SK-N-MC (cell line): Measurements from ENCODE around the gene RBMS1.

ENCODE experiments used
- DNase-seq: peaks from one replicate; pipeline ENCODE4 v3.0.0-alpha.2; 2011; ENCODE audit warnings: low read depth, low spot score
- H3K27ac ChIP-seq: fragments of 200-600 bp; sonication (generic); 2 replicates; pipeline ENCODE4 v1.5.1; 2016; ENCODE audit warnings: mixed run types
- H3K36me3 ChIP-seq: fragments of 200-600 bp; sonication (generic); 2 replicates; pipeline ENCODE4 v1.6.1; 2017; ENCODE audit warnings: antibody characterized with exemption, low read length, mixed read lengths; ENCODE audit not compliant: insufficient read depth
- H3K4me3 ChIP-seq: fragments of 200-600 bp; sonication (generic); 2 replicates; pipeline ENCODE4 v1.5.1; 2016
- H3K9ac ChIP-seq: fragments of 200-600 bp; sonication (generic); 2 replicates; pipeline ENCODE4 v1.8.0; 2017; ENCODE audit warnings: mixed run types, mixed read lengths; ENCODE audit not compliant: insufficient read length
- H3K9me3 ChIP-seq: fragments of 200-600 bp; sonication (generic); 2 replicates; pipeline ENCODE4 v1.6.1; 2017; ENCODE audit warnings: low read depth, mild to moderate bottlenecking, antibody characterized with exemption, low read length, moderate library complexity, mixed read lengths
- EZH2 ChIP-seq: fragments of 200-600 bp; sonication (generic); IDR thresholded peaks from one replicate; pipeline ENCODE4 v1.6.1; 2017; ENCODE audit warnings: antibody characterized with exemption
- FOXP2 ChIP-seq: optimal IDR thresholded peaks from 2 replicates; pipeline ENCODE3; 2011; ENCODE audit warnings: mild to moderate bottlenecking, moderate library complexity; ENCODE audit not compliant: insufficient read depth; ENCODE audit errors: extremely low read length, control extremely low read depth
- POLR2AphosphoS5 ChIP-seq: IDR thresholded peaks from 2 replicates; pipeline ENCODE4 v1.6.1; 2012; ENCODE audit warnings: mild to moderate bottlenecking, low read depth, low read length, borderline replicate concordance

The RBMS1 gene

DNA sequence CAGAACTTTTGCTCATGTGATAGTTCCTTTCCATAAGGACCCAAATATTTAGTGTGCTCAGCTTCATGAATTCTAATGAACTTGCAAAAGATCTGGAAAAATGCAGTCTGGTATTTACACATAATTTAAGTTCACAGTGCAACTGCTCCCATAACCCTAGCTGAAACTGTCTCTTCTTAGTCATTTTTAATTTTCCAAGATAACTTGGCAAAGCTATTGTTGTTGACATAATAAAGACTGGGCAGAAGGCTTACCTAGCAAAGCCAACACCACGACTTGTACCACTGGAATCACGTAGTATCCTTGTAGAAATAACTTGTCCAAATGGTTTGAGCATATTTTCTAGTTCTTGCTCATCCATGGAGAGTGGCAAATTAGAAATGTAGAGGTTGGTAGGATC, 190.5 kb downstream of the RBMS1 start:
- H3K4me3 ChIP-seq = no peak overlapping the region
- no peaks in the 10 kb centered on the region for H3K9me3 ChIP-seq
- DNase-seq = no peak
- H3K36me3 ChIP-seq = peaks cover 15% of the 10 kb centered on the region; the same call in 1 of the 2 replicates
- no peak overlapping the region for H3K27ac ChIP-seq
- H3K9ac ChIP-seq = no peak overlapping the region
- TF ChIP-seq EZH2 = no peak
- TF ChIP-seq POLR2AphosphoS5 = no peak
- TF ChIP-seq FOXP2 = no peak

- TF ChIP-seq POLR2AphosphoS5 (no peak), FOXP2 (no peak), EZH2 (no peak)
- peaks cover 18% of the 10 kb centered on the region; the same call in 1 of the 2 replicates for H3K36me3 ChIP-seq
- no peak overlapping the region for H3K4me3 ChIP-seq
- H3K27ac ChIP-seq = no peak overlapping the region
- no peak for DNase-seq
- no peaks in the 10 kb centered on the region for H3K9me3 ChIP-seq
- H3K9ac ChIP-seq = no peak overlapping the region
These were observed 192.2 kb downstream of the RBMS1 start for GRCh38 chr2:160301420-160301819.

- H3K9me3 ChIP-seq = no peaks in the 10 kb centered on the region
- H3K27ac ChIP-seq = no peak overlapping the region
- no peak overlapping the region for H3K4me3 ChIP-seq
These were observed 193.4 kb downstream of the RBMS1 start for GRCh38 chr2:160300203-160300602.

DNA sequence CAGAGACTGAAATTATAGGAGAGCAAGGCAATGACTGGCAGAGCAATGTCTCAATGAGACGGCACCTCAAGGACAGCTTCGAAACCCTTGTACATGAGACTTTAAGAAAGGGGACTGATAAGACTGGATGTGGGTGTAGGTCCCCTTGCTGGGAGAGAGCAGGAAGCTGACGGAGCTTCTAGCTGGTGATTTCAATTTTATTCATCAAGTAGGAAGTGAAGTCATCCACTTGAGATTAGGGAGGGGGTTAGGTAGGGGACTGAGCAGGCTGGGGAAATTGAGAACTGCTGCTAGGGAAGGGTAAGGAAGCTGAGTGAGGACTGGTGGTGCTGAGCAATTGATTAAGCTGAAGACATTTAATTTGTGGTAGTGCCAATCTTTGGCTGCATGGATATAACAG, 194.1 kb downstream of the RBMS1 start:
- DNase-seq = peak; percentile 30
- peaks cover 21% of the 10 kb centered on the region for H3K36me3 ChIP-seq
- H3K9me3 ChIP-seq = no peaks in the 10 kb centered on the region
- no peak overlapping the region for H3K9ac ChIP-seq
- TF ChIP-seq EZH2 (no peak), FOXP2 (no peak), POLR2AphosphoS5 (no peak)
- 0 out of 2 replicates have a peak overlapping the region, but pooled peaks have one; percentile 17 for H3K27ac ChIP-seq
- no peak overlapping the region for H3K4me3 ChIP-seq

More at GRCh38 chr2:160300203-160300602, 193.4 kb downstream of the RBMS1 start:
- Histone ChIP-seq H3K9ac (no peak overlapping the region), H3K36me3 (peaks cover 21% of the 10 kb centered on the region)
- no peak for DNase-seq
- no peak for TF ChIP-seq FOXP2
- TF ChIP-seq POLR2AphosphoS5 = no peak
- TF ChIP-seq EZH2 = no peak

- DNase-seq = no peak
- H3K9ac ChIP-seq = no peak overlapping the region
- H3K36me3 ChIP-seq = peaks cover 21% of the 10 kb centered on the region
- 0 out of 2 replicates have a peak overlapping the region, but pooled peaks have one; percentile 17 for H3K27ac ChIP-seq
- H3K4me3 ChIP-seq = no peak overlapping the region
- no peaks in the 10 kb centered on the region for H3K9me3 ChIP-seq
- TF ChIP-seq EZH2 (no peak), FOXP2 (no peak), POLR2AphosphoS5 (no peak)
These were observed 194.6 kb downstream of the RBMS1 start for GRCh38 chr2:160298960-160299359.

DNA sequence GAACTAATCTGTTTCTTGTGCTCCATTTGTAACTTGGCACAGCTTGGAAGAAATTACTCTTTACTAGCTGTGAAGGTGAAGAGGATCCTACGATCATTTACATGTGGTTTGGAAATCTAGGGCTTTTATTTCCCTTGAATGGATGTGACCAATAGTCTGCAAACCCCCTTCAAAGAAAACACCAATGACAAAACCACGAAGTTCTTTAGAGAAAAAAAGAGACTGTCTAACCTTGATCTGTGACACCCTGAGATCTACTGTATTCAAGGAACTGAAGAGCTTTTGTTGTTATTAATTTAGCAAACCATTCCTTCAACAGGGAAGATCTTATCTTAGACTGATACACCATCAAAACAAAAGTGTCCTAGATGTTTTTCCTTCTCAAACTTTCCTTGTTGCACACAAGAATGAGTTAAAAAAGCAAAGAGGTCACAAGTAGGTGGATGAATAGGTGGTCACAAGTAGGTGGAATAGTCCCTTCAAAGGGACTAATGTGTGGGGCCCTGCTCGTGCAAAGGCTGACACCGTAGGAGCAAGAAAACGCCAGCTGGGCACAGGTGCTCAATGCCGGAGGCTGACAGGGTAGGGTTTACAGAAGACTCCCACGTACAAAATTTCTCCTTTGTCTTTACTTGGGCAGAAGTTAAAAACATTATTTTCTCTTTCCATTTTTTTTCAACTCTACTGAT, 197.9 kb downstream of the RBMS1 start:
- Histone ChIP-seq H3K27ac (peak overlapping the region; percentile 22; the same call in 1 of the 2 replicates), H3K4me3 (no peak overlapping the region), H3K9me3 (no peaks in the 10 kb centered on the region), H3K9ac (no peak overlapping the region), H3K36me3 (peaks cover 23% of the 10 kb centered on the region)
- no peak for DNase-seq
- no peak for TF ChIP-seq POLR2AphosphoS5
- TF ChIP-seq FOXP2 = no peak
- no peak for TF ChIP-seq EZH2

- Histone ChIP-seq H3K9me3 (no peaks in the 10 kb centered on the region), H3K4me3 (no peak overlapping the region), H3K27ac (peak overlapping the region; percentile 59; the same call in 1 of the 2 replicates), H3K9ac (no peak overlapping the region), H3K36me3 (peaks cover 19% of the 10 kb centered on the region)
- no peak for TF ChIP-seq FOXP2
- TF ChIP-seq POLR2AphosphoS5 = no peak
- TF ChIP-seq EZH2 = no peak
- no peak for DNase-seq
These were observed 198.7 kb downstream of the RBMS1 start for GRCh38 chr2:160294889-160295288.

DNA sequence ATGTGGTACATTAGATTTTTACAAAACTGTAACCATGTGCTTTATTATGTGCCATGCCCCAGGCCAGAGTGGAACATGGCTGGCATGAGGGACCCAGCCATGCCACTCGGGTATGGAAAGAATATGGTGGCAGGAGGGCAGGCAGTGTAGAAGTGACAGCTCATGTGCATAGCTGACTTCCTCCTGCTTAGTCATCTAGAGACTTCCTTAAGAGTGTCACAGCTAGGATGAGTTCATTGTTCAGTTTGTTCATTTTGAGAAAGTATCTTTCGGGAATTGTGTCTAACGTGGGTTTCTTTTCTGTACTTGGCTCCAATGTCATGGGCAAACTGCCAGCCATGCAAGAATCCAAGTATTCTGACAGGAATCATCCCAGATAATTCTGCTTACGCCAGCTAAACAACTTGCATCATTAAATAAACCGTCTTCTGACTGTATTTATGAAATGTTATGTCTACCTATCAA, 199.2 kb downstream of the RBMS1 start:
- Histone ChIP-seq H3K9me3 (no peaks in the 10 kb centered on the region), H3K36me3 (peaks cover 15% of the 10 kb centered on the region), H3K9ac (no peak overlapping the region), H3K4me3 (no peak overlapping the region), H3K27ac (peak overlapping the region; percentile 59)
- TF ChIP-seq EZH2 = no peak
- no peak for DNase-seq

DNA sequence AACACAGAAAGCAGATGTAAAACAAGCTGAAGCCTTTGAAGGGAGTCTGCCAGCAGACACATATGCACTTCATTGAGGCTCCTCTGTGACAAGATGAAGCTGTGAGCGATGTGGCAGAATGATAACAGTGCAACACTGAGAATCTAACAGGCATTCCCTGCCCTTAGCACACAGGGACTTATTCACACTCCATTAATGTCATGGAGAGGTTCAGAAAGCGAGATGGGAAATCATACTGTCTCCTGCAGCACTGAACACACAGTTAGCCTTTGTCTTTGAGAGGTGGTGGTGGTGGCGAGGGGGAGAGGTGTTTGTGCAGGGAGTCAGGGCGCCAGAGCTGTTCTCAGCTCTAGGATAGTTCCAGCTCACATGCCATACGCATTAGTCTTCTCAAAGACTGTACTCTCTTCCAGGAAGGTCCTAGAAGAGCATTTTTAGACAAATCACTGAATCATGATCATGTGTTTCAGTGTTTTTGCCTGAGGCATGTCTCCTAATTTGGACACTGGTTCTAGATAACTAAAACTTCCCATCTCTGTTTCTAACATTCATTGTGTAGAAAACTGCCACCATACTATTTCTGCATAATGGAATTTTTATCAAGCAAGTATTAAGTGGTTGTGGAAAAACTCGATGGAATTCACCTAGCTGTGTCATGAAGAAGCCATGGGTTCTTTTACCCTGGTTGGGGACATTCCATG, 200.1 kb downstream of the RBMS1 start:
- DNase-seq = no peak
- Histone ChIP-seq H3K9ac (no peak overlapping the region), H3K4me3 (no peak overlapping the region), H3K9me3 (no peaks in the 10 kb centered on the region), H3K27ac (peak overlapping the region; percentile 59), H3K36me3 (peaks cover 16% of the 10 kb centered on the region)
- no peak for TF ChIP-seq POLR2AphosphoS5
- no peak for TF ChIP-seq EZH2
- no peak for TF ChIP-seq FOXP2
